Left ventricle myocardium inferior (tissue), 1 donor: ENCODE measurements around the gene CDH4. TPM values are rescaled to one million over a fixed set of nuclear protein-coding genes. Genes with fewer than 3 reads are reported as not detected.

ENCODE experiments used
- DNase-seq: peaks from one replicate; pipeline ENCODE4 v3.0.0-alpha.2; 2020
- H3K27ac ChIP-seq: fragments of 200-600 bp; replicated peaks from 2 replicates; pipeline ENCODE4 v1.8.0; 2021
- H3K27me3 ChIP-seq: fragments of 200-600 bp; 2 replicates; pipeline ENCODE4 v1.8.0; 2021; ENCODE audit warnings: low read depth
- H3K36me3 ChIP-seq: fragments of 200-600 bp; 2 replicates; pipeline ENCODE4 v1.8.0; 2021
- H3K4me1 ChIP-seq: fragments of 200-600 bp; 2 replicates; pipeline ENCODE4 v1.8.0; 2021
- H3K4me3 ChIP-seq: fragments of 200-600 bp; 2 replicates; pipeline ENCODE4 v1.8.0; 2021; ENCODE audit warnings: mild to moderate bottlenecking, moderate library complexity
- H3K9me3 ChIP-seq: fragments of 200-600 bp; replicated peaks from 2 replicates; pipeline ENCODE4 v1.8.0; 2021
- intact Hi-C: fragments of 100-400 bp; cut with micrococcal nuclease; formaldehyde crosslinking; loops from one replicate; pipeline ENCODE4 v1.11.0; 2022
- total RNA-seq: library from RNA; stranded (reverse); fragmentation: NEBNext Ultra II Directional; extraction: Animal tissue kit (Norgen Biotek cat#: 25700); gene quantifications from one replicate; pipeline ENCODE4 v1.2.1, GENCODE V29; 2021
- TF ChIP-seq, protein P1 (sequence below): fragments of 200-600 bp; IDR thresholded peaks from 2 replicates; pipeline ENCODE4 v1.8.0; 2021; ENCODE audit warnings: antibody characterized with exemption, mild to moderate bottlenecking, borderline replicate concordance
- donor health status: DM: no; HTN: yes; CAD: no; lungs with severe emphysema.

Gene CDH4
- total RNA-seq, 1 donor from 2014 or later, result 0.05 TPM

DNA sequence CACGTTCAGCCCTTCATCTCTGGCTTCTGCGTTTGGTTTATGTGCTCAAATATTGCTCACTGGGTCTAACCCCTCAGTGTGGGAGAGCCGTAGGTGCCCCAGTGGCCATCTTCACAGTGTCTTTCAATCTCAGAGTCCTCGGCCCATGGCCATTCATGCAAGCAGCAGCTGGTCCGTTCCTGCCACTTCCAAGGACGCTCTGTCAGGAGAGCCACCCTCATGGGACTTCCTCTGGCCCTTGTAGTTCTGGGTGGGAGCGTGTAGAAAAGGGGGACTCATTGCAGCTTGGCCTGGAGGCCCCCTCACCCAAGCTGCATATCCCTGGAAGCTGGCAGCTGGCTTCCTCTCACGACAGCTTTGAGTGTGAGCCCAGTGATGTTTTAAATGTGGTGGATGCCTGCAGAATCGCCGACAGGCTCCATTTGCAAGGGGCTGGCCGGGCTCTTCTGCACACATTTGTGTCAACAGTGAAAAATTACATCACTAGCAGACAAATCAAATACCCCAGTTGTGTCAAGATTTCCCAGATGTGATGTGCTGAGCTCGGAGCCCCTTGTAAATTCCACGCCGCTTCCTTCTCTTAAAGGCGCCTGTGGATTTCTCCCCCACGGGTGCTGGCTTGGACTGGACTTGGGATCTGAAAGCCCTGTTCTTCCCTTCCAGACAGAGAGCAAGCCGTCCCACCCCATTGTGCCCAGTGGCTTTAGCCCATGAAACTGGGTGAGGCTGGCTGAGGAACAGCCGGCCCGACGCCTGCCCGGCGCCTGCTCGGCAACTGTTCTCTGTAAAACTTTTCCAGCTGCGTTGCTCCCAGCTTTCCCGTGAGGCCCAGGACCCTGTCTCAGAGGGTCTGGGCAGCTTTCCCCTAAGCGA lies 453.6 kb downstream of the CDH4 start:
- DNase-seq, result no peak
- no peaks in the 10 kb centered on the region for H3K36me3 ChIP-seq
- intact Hi-C loops, result no loop called here

GRCh38 chr20:61706259-61706961 lies 454.3 kb downstream of the CDH4 start:
- Histone ChIP-seq H3K9me3 (no peaks in the 10 kb centered on the region), H3K27me3 (peaks cover 38% of the 10 kb centered on the region), H3K36me3 (no peaks in the 10 kb centered on the region), H3K27ac (no peak overlapping the region), H3K4me1 (no peaks in the 10 kb centered on the region), H3K4me3 (no peak overlapping the region)
- no peak for DNase-seq
- TF ChIP-seq, protein P1, sequence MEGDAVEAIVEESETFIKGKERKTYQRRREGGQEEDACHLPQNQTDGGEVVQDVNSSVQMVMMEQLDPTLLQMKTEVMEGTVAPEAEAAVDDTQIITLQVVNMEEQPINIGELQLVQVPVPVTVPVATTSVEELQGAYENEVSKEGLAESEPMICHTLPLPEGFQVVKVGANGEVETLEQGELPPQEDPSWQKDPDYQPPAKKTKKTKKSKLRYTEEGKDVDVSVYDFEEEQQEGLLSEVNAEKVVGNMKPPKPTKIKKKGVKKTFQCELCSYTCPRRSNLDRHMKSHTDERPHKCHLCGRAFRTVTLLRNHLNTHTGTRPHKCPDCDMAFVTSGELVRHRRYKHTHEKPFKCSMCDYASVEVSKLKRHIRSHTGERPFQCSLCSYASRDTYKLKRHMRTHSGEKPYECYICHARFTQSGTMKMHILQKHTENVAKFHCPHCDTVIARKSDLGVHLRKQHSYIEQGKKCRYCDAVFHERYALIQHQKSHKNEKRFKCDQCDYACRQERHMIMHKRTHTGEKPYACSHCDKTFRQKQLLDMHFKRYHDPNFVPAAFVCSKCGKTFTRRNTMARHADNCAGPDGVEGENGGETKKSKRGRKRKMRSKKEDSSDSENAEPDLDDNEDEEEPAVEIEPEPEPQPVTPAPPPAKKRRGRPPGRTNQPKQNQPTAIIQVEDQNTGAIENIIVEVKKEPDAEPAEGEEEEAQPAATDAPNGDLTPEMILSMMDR, result no peak
- intact Hi-C loops, result no loop called here

More for the DNA sequence above, 453.6 kb downstream of the CDH4 start:
- no peaks in the 10 kb centered on the region for H3K4me1 ChIP-seq
- H3K27ac ChIP-seq, result no peak overlapping the region
- H3K9me3 ChIP-seq, result no peaks in the 10 kb centered on the region
- TF ChIP-seq, protein P1, result no peak
- H3K27me3 ChIP-seq, result peaks cover 38% of the 10 kb centered on the region
- no peak overlapping the region for H3K4me3 ChIP-seq

GRCh38 chr20:61708891-61709290 lies 456.8 kb downstream of the CDH4 start:
- intact Hi-C loops, result no loop called here
- DNase-seq, result no peak
- Histone ChIP-seq H3K4me1 (no peaks in the 10 kb centered on the region), H3K27ac (no peak overlapping the region), H3K36me3 (no peaks in the 10 kb centered on the region), H3K9me3 (no peaks in the 10 kb centered on the region), H3K27me3 (peaks cover 52% of the 10 kb centered on the region), H3K4me3 (no peak overlapping the region)
- TF ChIP-seq, protein P1, result no peak

DNA sequence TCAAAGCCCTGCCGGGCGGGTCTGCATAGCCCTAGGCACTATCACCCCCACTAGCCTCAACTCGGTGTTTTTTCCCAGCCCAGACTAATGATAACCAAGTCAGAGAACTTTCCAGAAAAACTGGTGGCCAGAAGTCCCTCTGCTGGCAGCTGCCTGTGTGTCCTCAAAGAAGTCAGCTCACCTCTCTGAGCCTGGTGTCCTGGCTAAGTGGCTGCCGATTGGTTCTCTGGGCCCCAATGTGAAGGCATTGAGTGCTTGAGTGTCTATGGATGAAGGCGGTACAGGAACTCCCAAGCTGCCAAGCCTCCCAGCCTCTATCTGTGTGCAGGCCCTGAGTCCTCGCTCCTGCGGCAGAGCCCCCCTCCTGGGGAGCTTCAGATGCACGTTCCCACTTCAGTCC lies 458.0 kb downstream of the CDH4 start:
- Histone ChIP-seq H3K27me3 (peaks cover 49% of the 10 kb centered on the region), H3K36me3 (no peaks in the 10 kb centered on the region), H3K4me1 (no peaks in the 10 kb centered on the region), H3K9me3 (no peaks in the 10 kb centered on the region), H3K4me3 (no peak overlapping the region), H3K27ac (no peak overlapping the region)
- no peak for DNase-seq
- intact Hi-C loops, result no loop called here
- TF ChIP-seq, protein P1, result no peak

- Histone ChIP-seq H3K27ac (no peak overlapping the region), H3K36me3 (no peaks in the 10 kb centered on the region), H3K4me3 (no peak overlapping the region), H3K9me3 (peaks cover 20% of the 10 kb centered on the region), H3K27me3 (peaks cover 45% of the 10 kb centered on the region), H3K4me1 (no peaks in the 10 kb centered on the region)
- TF ChIP-seq, protein P1, result no peak
- no peak for DNase-seq
- intact Hi-C loops, result no loop called here
Observed at GRCh38 chr20:61712688-61713087, 460.6 kb downstream of the CDH4 start.
